HCT116 (cell line): ENCODE results near the gene APCDD1L. TPM values are rescaled to one million over a fixed set of nuclear protein-coding genes. Genes with fewer than 3 reads are reported as not detected.

ENCODE experiments used
- ATAC-seq: fragments of 200-7000 bp; cut with Tn5 transposase; 2 replicates; pipeline ENCODE4 v1.9.1; 2020; ENCODE audit warnings: mild to moderate bottlenecking, moderate library complexity
- BruUV-seq: library from RNA; stranded (reverse); fragments of 400-500 nt; replicated peaks from 2 replicates; lab custom pipeline; 2021; lab: Mats Ljungman, UMichigan
- CTCF ChIA-PET: fragments of 300-600 bp; sonication (Branson Sonifier 250); formaldehyde crosslinking; loops from one replicate; lab custom pipeline; 2021; ENCODE audit warnings: antibody characterized with exemption; lab: Charles Lee
- POLR2A ChIA-PET: fragments of 300-600, 350-600 bp; sonication (Branson Sonifier 250); formaldehyde crosslinking; loops from one replicate; lab custom pipeline; 2021; ENCODE audit warnings: antibody characterized with exemption; lab: Charles Lee
- RAD21 ChIA-PET, 2 experiments: fragments of 300-600 bp; sonication (Branson Sonifier 250); formaldehyde crosslinking; loops; one replicate each; lab custom pipeline; 2023; ENCODE audit warnings: low total read pairs in 2 of 2; ENCODE audit not compliant: uncharacterized antibody in 2 of 2, unreplicated experiment in 2 of 2, low non-redundant PET in 1 of 2; lab: Charles Lee
- DNase-seq: peaks from one replicate; pipeline ENCODE4 v3.0.0-alpha.2; 2010; ENCODE audit warnings: low read depth, low spot score
- H2AFZ ChIP-seq: fragments of 200-600 bp; shearing (Covaris generic), sonication (generic); 2 replicates; pipeline ENCODE4 v1.6.1; 2017; ENCODE audit warnings: low read depth, mixed run types, mixed read lengths, antibody characterized with exemption, low read length; ENCODE audit not compliant: poor library complexity, severe bottlenecking
- H3K27ac ChIP-seq: 2 replicates; pipeline ENCODE4 v1.5.1; 2012; ENCODE audit warnings: low read depth, low read length
- H3K27me3 ChIP-seq: fragments of 200-600 bp; sonication (generic); 2 replicates; pipeline ENCODE4 v1.6.1; 2016; ENCODE audit warnings: mixed run types, low read length, mixed read lengths; ENCODE audit not compliant: insufficient read depth
- H3K36me3 ChIP-seq, 2 experiments: fragments of 200-500 bp in 1 of 2; fragments of 200-600 bp in 1 of 2; sonication (Bioruptor generic) in 1 of 2; sonication (generic) in 1 of 2; 2 replicates each; pipeline versions ENCODE4 v1.5.1 to v1.6.1; 2014 to 2016; ENCODE audit warnings: low read length in 2 of 2, inconsistent platforms in 1 of 2, mixed read lengths in 1 of 2, mixed run types in 1 of 2; ENCODE audit not compliant: insufficient read depth in 2 of 2, control insufficient read depth in 1 of 2
- H3K4me1 ChIP-seq, 2 experiments: fragments of 200-600 bp in 1 of 2; sonication (generic) in 1 of 2; 2 replicates each; pipeline versions ENCODE4 v1.5.1 to v1.6.1; 2012 to 2017; ENCODE audit warnings: low read length in 2 of 2, inconsistent platforms in 1 of 2, mild to moderate bottlenecking in 1 of 2, mixed read lengths in 1 of 2, mixed run types in 1 of 2, moderate library complexity in 1 of 2; ENCODE audit not compliant: insufficient read depth in 2 of 2, control insufficient read depth in 1 of 2
- H3K4me2 ChIP-seq: fragments of 200-600 bp; sonication (generic); 2 replicates; pipeline ENCODE4 v1.6.1; 2017; ENCODE audit warnings: mixed run types, low read length, mixed read lengths
- H3K4me3 ChIP-seq, 2 experiments: fragments of 200-600 bp in 1 of 2; sonication (generic) in 1 of 2; replicated peaks in 1 of 2; 2 replicates each; pipeline ENCODE4 v1.5.1; 2011 to 2016; ENCODE audit warnings: low read length in 2 of 2, control low read depth in 1 of 2, low read depth in 1 of 2, mild to moderate bottlenecking in 1 of 2, mixed read lengths in 1 of 2, mixed run types in 1 of 2
- H3K79me2 ChIP-seq: fragments of 200-600 bp; sonication (generic); 2 replicates; pipeline ENCODE4 v1.6.1; 2017; ENCODE audit warnings: mild to moderate bottlenecking, mixed run types, low read length, moderate library complexity, mixed read lengths; ENCODE audit not compliant: insufficient read depth
- H3K9ac ChIP-seq: fragments of 200-600 bp; sonication (generic); 2 replicates; pipeline ENCODE4 v1.6.1; 2016; ENCODE audit warnings: low read length, mixed read lengths
- H3K9me2 ChIP-seq: fragments of 200-600 bp; sonication (generic), shearing (Covaris generic); 2 replicates; pipeline ENCODE4 v1.6.1; 2017; ENCODE audit warnings: mixed run types, mild to moderate bottlenecking, moderate library complexity; ENCODE audit not compliant: insufficient read depth
- H3K9me3 ChIP-seq, 2 experiments: fragments of 200-500 bp in 1 of 2; fragments of 200-600 bp in 1 of 2; sonication (Bioruptor generic) in 1 of 2; sonication (generic) in 1 of 2; 2 replicates each; pipeline ENCODE4 v1.6.1; 2014 to 2017; ENCODE audit warnings: low read length in 2 of 2, mixed read lengths in 2 of 2, inconsistent platforms in 1 of 2, low read depth in 1 of 2, mild to moderate bottlenecking in 1 of 2, mixed run types in 1 of 2, moderate library complexity in 1 of 2; ENCODE audit not compliant: control insufficient read depth in 1 of 2, insufficient read depth in 1 of 2
- H4K20me1 ChIP-seq: fragments of 200-600 bp; sonication (generic), shearing (Covaris generic); 2 replicates; pipeline ENCODE4 v1.6.1; 2017; ENCODE audit warnings: mixed run types, mild to moderate bottlenecking, moderate library complexity; ENCODE audit not compliant: insufficient read depth
- CBX3 ChIP-seq: IDR thresholded peaks from 2 replicates; pipeline ENCODE4 v1.6.1; 2012; ENCODE audit warnings: low read depth
- CEBPB ChIP-seq: IDR thresholded peaks from 2 replicates; pipeline ENCODE4 v1.6.1; 2012; ENCODE audit warnings: low read depth
- EGR1 ChIP-seq: IDR thresholded peaks from 2 replicates; pipeline ENCODE4 v1.6.1; 2012; ENCODE audit warnings: low read depth
- EZH2phosphoT487 ChIP-seq: fragments of 200-600 bp; IDR thresholded peaks from 2 replicates; pipeline ENCODE4 v1.6.1; 2018; ENCODE audit warnings: antibody characterized with exemption, borderline replicate concordance
- POLR2AphosphoS5 ChIP-seq: IDR thresholded peaks from 2 replicates; pipeline ENCODE4 v1.6.1; 2011; ENCODE audit warnings: mild to moderate bottlenecking, low read depth, low read length, moderate library complexity
- RAD21 ChIP-seq: IDR thresholded peaks from 2 replicates; pipeline ENCODE4 v1.6.1; 2012; ENCODE audit warnings: low read depth, mild to moderate bottlenecking
- SIN3A ChIP-seq: IDR thresholded peaks from 2 replicates; pipeline ENCODE4 v1.6.1; 2012; ENCODE audit warnings: low read depth
- SP1 ChIP-seq: IDR thresholded peaks from 2 replicates; pipeline ENCODE4 v1.6.1; 2012; ENCODE audit warnings: low read depth
- ZNF274 ChIP-seq: fragments of 200-500 bp; sonication (Bioruptor generic); IDR thresholded peaks from 2 replicates; pipeline ENCODE4 v1.6.1; 2014; ENCODE audit warnings: mild to moderate bottlenecking, low read depth, low read length, inconsistent platforms
- intact Hi-C: fragments of 100-400 bp; cut with micrococcal nuclease; formaldehyde crosslinking; loops from 2 replicates; pipeline ENCODE4 v1.10.0; 2022
- total RNA-seq: library from RNA; stranded (reverse); gene quantifications from one replicate; pipeline ENCODE4 v1.2.1, GENCODE V29; 2021; ENCODE audit not compliant: unreplicated experiment
- TF ChIP-seq, protein P1 (sequence below): IDR thresholded peaks from 2 replicates; pipeline ENCODE4 v1.6.1; 2012
- TF ChIP-seq, protein P2 (sequence below): IDR thresholded peaks from 2 replicates; pipeline ENCODE4 v1.6.1; 2012; ENCODE audit warnings: low read depth
- TF ChIP-seq, protein P3 (sequence below): IDR thresholded peaks from 2 replicates; pipeline ENCODE4 v1.6.1; 2012
- TF ChIP-seq, protein P4 (sequence below): IDR thresholded peaks from 2 replicates; pipeline ENCODE4 v1.6.1; 2011; ENCODE audit warnings: mild to moderate bottlenecking, low read length, moderate library complexity; ENCODE audit not compliant: insufficient replicate concordance; ENCODE audit errors: extremely low read depth

Gene APCDD1L
- total RNA-seq, 1 experiment from 2014 or later, result not detected

DNA sequence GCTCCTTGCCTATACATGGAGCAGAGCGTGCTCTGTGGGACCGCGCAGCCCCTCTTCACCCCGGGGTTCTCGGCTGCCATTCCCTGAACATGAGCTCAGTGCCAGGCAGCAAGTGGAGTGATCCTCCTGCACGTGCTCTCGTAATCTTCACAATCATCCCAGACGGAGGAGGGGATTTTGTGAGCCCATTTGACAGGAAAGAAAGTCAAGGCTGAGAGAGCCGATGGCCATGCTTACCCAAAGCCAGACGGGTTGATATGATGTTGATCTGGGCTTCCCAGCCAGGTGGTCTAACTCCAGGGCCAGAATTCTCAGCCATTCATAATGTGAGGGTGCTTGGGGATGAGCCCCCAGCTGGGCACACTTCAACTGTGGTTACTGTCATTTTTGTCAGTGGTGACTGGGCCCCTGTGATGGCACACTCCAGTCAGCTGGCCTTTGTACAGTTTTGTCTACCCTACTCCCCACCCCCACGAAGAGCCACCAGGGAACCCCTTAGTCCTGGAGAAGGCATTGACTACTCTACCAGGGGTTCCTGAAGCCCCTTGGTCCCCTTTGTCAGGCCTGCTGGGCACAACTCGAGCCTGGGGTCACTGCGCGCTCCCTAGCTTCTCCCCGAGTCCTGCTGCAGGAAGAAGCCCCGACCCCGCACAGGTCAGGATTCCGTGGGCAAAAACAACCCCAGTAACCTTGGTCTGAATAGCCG lies 1.5 kb downstream of the APCDD1L start:
- intact Hi-C loops, result no loop called here
- TF ChIP-seq SP1 (no peak), SIN3A (no peak), CBX3 (no peak)
- TF ChIP-seq, protein P1, sequence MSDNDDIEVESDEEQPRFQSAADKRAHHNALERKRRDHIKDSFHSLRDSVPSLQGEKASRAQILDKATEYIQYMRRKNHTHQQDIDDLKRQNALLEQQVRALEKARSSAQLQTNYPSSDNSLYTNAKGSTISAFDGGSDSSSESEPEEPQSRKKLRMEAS, result no peak
- H3K79me2 ChIP-seq, result no peaks in the 10 kb centered on the region
- H3K36me3 ChIP-seq, result no peaks in the 10 kb centered on the region
- ChIA-PET POLR2A (interaction anchor here (0.5 kb wide), 1 partner anchor 1848 kb away, joined by 3 read pairs; no protein-coding TSS in a partner anchor), RAD21 (no interaction called here), CTCF (no interaction called here)
- H3K9ac ChIP-seq, result no peak overlapping the region
- BruUV-seq, result no TSS peak
- no peaks in the 10 kb centered on the region for H3K9me3 ChIP-seq
- H3K4me1 ChIP-seq, result peaks cover 0 to 7% of the 10 kb centered on the region in 2 experiments; a peak in 2 of 4 replicates
- no peak for ATAC-seq
- no peak overlapping the region for H3K4me2 ChIP-seq
- H2AFZ ChIP-seq, result no peak overlapping the region
- H3K9me2 ChIP-seq, result no peaks in the 10 kb centered on the region
- no peak overlapping the region for H3K4me3 ChIP-seq
- no peaks in the 10 kb centered on the region for H3K27me3 ChIP-seq
- no peak overlapping the region for H3K27ac ChIP-seq
- no peaks in the 10 kb centered on the region for H4K20me1 ChIP-seq
- DNase-seq, result no peak

DNA sequence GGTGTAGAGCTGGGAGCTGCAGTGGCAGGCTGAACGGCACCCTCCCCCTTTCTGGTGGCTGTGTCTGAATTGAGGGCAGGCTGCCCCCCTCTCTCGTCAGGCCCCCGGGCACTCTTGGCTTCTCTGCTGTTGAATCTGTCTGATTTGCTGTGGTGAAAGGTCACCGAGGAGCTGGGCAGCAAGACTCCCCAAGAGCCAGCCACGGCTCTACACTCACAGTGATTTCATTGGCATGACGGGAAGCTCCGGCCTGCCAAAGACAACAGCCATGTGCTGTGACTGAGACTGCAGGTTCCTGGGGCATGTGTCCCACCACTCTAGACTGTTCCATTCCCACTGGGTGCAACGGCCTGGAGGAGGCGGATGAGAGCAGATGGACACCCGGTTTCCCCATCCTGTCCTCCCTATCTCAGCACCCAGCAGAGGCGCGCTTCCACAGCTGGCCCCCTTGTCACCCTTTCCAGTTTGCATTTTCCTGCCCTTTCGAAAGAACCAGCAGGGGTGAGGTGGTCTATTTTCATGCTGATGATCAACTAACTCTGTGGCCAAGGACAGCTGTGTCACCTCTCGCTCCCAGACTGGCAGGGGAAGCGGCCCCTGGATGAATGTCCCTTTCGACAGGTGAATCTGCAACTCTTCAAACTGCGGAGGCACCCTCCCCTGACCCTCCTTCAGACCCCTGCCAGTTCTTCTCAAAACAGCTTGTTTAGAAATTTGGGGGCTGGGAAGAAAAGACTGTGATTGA lies 2.2 kb downstream of the APCDD1L start:
- no peaks in the 10 kb centered on the region for H4K20me1 ChIP-seq
- H3K4me1 ChIP-seq, result peaks cover 0 to 7% of the 10 kb centered on the region in 2 experiments; a peak in 2 of 4 replicates
- H3K9me2 ChIP-seq, result no peaks in the 10 kb centered on the region
- ChIA-PET POLR2A (no interaction called here), CTCF (no interaction called here), RAD21 (no interaction called here)
- H3K36me3 ChIP-seq, result no peaks in the 10 kb centered on the region
- no peak for ATAC-seq
- H3K79me2 ChIP-seq, result no peaks in the 10 kb centered on the region
- intact Hi-C loops, result no loop called here
- H3K4me3 ChIP-seq, result no peak overlapping the region
- DNase-seq, result no peak
- H3K27ac ChIP-seq, result no peak overlapping the region
- no peak overlapping the region for H3K9ac ChIP-seq
- H3K9me3 ChIP-seq, result no peaks in the 10 kb centered on the region
- H3K4me2 ChIP-seq, result no peak overlapping the region
- no TSS peak for BruUV-seq
- H2AFZ ChIP-seq, result no peak overlapping the region
- no peaks in the 10 kb centered on the region for H3K27me3 ChIP-seq
- TF ChIP-seq, protein P2, sequence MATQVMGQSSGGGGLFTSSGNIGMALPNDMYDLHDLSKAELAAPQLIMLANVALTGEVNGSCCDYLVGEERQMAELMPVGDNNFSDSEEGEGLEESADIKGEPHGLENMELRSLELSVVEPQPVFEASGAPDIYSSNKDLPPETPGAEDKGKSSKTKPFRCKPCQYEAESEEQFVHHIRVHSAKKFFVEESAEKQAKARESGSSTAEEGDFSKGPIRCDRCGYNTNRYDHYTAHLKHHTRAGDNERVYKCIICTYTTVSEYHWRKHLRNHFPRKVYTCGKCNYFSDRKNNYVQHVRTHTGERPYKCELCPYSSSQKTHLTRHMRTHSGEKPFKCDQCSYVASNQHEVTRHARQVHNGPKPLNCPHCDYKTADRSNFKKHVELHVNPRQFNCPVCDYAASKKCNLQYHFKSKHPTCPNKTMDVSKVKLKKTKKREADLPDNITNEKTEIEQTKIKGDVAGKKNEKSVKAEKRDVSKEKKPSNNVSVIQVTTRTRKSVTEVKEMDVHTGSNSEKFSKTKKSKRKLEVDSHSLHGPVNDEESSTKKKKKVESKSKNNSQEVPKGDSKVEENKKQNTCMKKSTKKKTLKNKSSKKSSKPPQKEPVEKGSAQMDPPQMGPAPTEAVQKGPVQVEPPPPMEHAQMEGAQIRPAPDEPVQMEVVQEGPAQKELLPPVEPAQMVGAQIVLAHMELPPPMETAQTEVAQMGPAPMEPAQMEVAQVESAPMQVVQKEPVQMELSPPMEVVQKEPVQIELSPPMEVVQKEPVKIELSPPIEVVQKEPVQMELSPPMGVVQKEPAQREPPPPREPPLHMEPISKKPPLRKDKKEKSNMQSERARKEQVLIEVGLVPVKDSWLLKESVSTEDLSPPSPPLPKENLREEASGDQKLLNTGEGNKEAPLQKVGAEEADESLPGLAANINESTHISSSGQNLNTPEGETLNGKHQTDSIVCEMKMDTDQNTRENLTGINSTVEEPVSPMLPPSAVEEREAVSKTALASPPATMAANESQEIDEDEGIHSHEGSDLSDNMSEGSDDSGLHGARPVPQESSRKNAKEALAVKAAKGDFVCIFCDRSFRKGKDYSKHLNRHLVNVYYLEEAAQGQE, result no peak
- TF ChIP-seq EGR1 (no peak), CBX3 (no peak), RAD21 (no peak), EZH2phosphoT487 (no peak), CEBPB (no peak), POLR2AphosphoS5 (no peak), ZNF274 (no peak)
- TF ChIP-seq, protein P3, sequence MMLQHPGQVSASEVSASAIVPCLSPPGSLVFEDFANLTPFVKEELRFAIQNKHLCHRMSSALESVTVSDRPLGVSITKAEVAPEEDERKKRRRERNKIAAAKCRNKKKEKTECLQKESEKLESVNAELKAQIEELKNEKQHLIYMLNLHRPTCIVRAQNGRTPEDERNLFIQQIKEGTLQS, result no peak
- TF ChIP-seq, protein P4, sequence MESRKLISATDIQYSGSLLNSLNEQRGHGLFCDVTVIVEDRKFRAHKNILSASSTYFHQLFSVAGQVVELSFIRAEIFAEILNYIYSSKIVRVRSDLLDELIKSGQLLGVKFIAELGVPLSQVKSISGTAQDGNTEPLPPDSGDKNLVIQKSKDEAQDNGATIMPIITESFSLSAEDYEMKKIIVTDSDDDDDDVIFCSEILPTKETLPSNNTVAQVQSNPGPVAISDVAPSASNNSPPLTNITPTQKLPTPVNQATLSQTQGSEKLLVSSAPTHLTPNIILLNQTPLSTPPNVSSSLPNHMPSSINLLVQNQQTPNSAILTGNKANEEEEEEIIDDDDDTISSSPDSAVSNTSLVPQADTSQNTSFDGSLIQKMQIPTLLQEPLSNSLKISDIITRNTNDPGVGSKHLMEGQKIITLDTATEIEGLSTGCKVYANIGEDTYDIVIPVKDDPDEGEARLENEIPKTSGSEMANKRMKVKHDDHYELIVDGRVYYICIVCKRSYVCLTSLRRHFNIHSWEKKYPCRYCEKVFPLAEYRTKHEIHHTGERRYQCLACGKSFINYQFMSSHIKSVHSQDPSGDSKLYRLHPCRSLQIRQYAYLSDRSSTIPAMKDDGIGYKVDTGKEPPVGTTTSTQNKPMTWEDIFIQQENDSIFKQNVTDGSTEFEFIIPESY, result no peak
